H1 (cell line): ENCODE measurements around the gene ZFPL1. TPM values are rescaled to one million over a fixed set of nuclear protein-coding genes. Genes with fewer than 3 reads are reported as not detected.

ENCODE experiments used
- CTCF ChIA-PET: fragments of 300-600 bp; sonication (Branson Sonifier 250); formaldehyde crosslinking; loops from one replicate; lab custom pipeline; 2021; ENCODE audit not compliant: partially characterized antibody; lab: Charles Lee
- POLR2A ChIA-PET: fragments of 300-600 bp; sonication (Branson Sonifier 250); formaldehyde crosslinking; loops from one replicate; lab custom pipeline; 2021; ENCODE audit warnings: inconsistent platforms; ENCODE audit not compliant: partially characterized antibody; lab: Charles Lee
- DNase-seq, 2 experiments: peaks; one replicate each; pipeline versions ENCODE4 v3.0.0 to v3.0.0-alpha.2; 2010 to 2022; ENCODE audit warnings: low spot score in 2 of 2, low read depth in 1 of 2, mixed read lengths in 1 of 2
- FAIRE-seq: peaks from 2 replicates; lab custom pipeline; 2011; peaks lifted over from hg19 to GRCh38; lab: Jason Lieb, UNC
- H2AFZ ChIP-seq: 2 replicates; pipeline ENCODE4 v1.8.1; 2012; ENCODE audit warnings: low read length, inconsistent platforms
- H2AK5ac ChIP-seq: 2 replicates; pipeline ENCODE4 v1.6.1; 2013; ENCODE audit warnings: low read depth, low read length
- H2BK120ac ChIP-seq: replicated peaks from 2 replicates; pipeline ENCODE3; 2013; ENCODE audit warnings: low read depth, low read length, inconsistent platforms
- H2BK12ac ChIP-seq: 2 replicates; pipeline ENCODE4 v1.6.1; 2013; ENCODE audit warnings: low read depth, low read length
- H2BK15ac ChIP-seq: 2 replicates; pipeline ENCODE4 v1.6.1; 2013; ENCODE audit warnings: low read length
- H2BK20ac ChIP-seq: 2 replicates; pipeline ENCODE4 v1.6.1; 2013; ENCODE audit warnings: low read length
- H2BK5ac ChIP-seq: 2 replicates; pipeline ENCODE4 v1.6.1; 2013; ENCODE audit warnings: low read depth, low read length
- H3K14ac ChIP-seq: 2 replicates; pipeline ENCODE4 v1.6.1; 2013; ENCODE audit warnings: inconsistent platforms; ENCODE audit not compliant: insufficient read length
- H3K18ac ChIP-seq: 2 replicates; pipeline ENCODE4 v1.6.1; 2013; ENCODE audit warnings: low read length; ENCODE audit errors: extremely low read depth
- H3K23ac ChIP-seq: 2 replicates; pipeline ENCODE4 v1.6.1; 2013; ENCODE audit warnings: inconsistent platforms; ENCODE audit not compliant: insufficient read length
- H3K23me2 ChIP-seq: 2 replicates; pipeline ENCODE4 v1.6.1; 2013; ENCODE audit warnings: low read depth, low read length
- H3K27ac ChIP-seq: 2 replicates; pipeline ENCODE4 v1.6.1; 2011; ENCODE audit warnings: low read depth, low read length, inconsistent platforms
- H3K27me3 ChIP-seq, 4 experiments: replicated peaks in 1 of 4; 1 replicate in 1 of 4; 2 replicates in 3 of 4; pipeline versions ENCODE4 v1.6.1 to v1.8.1; 2011 to 2013; ENCODE audit warnings: low read length in 3 of 4, mild to moderate bottlenecking in 3 of 4, inconsistent platforms in 2 of 4, mixed read lengths in 2 of 4, moderate library complexity in 1 of 4; ENCODE audit not compliant: control insufficient read depth in 3 of 4, insufficient read depth in 3 of 4; ENCODE audit errors: extremely low read depth in 1 of 4
- H3K36me3 ChIP-seq, 4 experiments: 2 replicates each; pipeline versions ENCODE4 v1.6.1 to v1.8.1; 2011 to 2013; ENCODE audit warnings: mild to moderate bottlenecking in 4 of 4, low read length in 3 of 4, moderate library complexity in 2 of 4, control low read depth in 1 of 4, inconsistent platforms in 1 of 4; ENCODE audit not compliant: insufficient read depth in 4 of 4, control insufficient read depth in 2 of 4
- H3K4ac ChIP-seq: replicated peaks from 2 replicates; pipeline ENCODE3; 2013; ENCODE audit warnings: low read length, low read depth, mixed read lengths, inconsistent platforms; ENCODE audit not compliant: insufficient read length
- H3K4me1 ChIP-seq, 4 experiments: replicated peaks in 1 of 4; 1 replicate in 1 of 4; 2 replicates in 3 of 4; pipeline versions ENCODE4 v1.6.1 to v1.8.1; 2011 to 2013; ENCODE audit warnings: low read length in 3 of 4, inconsistent platforms in 2 of 4, mixed read lengths in 1 of 4; ENCODE audit not compliant: insufficient read depth in 4 of 4, control insufficient read depth in 3 of 4
- H3K4me2 ChIP-seq, 2 experiments: 2 replicates each; pipeline versions ENCODE4 v1.6.1 to v1.8.1; 2011 to 2013; ENCODE audit warnings: low read depth in 2 of 2, low read length in 2 of 2, control low read depth in 1 of 2, inconsistent platforms in 1 of 2, mild to moderate bottlenecking in 1 of 2; ENCODE audit not compliant: insufficient read depth in 1 of 2
- H3K4me3 ChIP-seq, 4 experiments: fragments of 200-600, 300-600 bp in 1 of 4; sonication (generic), shearing (Covaris generic), sonication (Bioruptor Twin) in 1 of 4; 2 replicates each; pipeline versions ENCODE4 v1.5.1 to v1.8.1; 2011 to 2016; ENCODE audit warnings: low read length in 4 of 4, low read depth in 3 of 4, control low read depth in 2 of 4, inconsistent platforms in 2 of 4, mild to moderate bottlenecking in 2 of 4, mixed read lengths in 1 of 4, moderate library complexity in 1 of 4; ENCODE audit not compliant: insufficient read depth in 2 of 4; ENCODE audit errors: extremely low read depth in 1 of 4
- H3K56ac ChIP-seq: replicated peaks from 2 replicates; pipeline ENCODE3; 2013; ENCODE audit warnings: low read depth, mild to moderate bottlenecking, mixed read lengths, low read length, inconsistent platforms; ENCODE audit not compliant: insufficient read length
- H3K79me1 ChIP-seq: 2 replicates; pipeline ENCODE4 v1.6.1; 2013; ENCODE audit warnings: low read depth, low read length, control low read depth
- H3K79me2 ChIP-seq, 2 experiments: 2 replicates each; pipeline versions ENCODE4 v1.6.1 to v1.8.1; 2012 to 2013; ENCODE audit warnings: low read length in 2 of 2, mild to moderate bottlenecking in 2 of 2, inconsistent platforms in 1 of 2; ENCODE audit not compliant: insufficient read depth in 2 of 2, control insufficient read depth in 1 of 2
- H3K9ac ChIP-seq, 4 experiments: replicated peaks in 1 of 4; 1 replicate in 1 of 4; 2 replicates in 3 of 4; pipeline versions ENCODE4 v1.6.1 to v1.8.1; 2011 to 2013; ENCODE audit warnings: low read depth in 3 of 4, low read length in 3 of 4, control low read depth in 2 of 4, mild to moderate bottlenecking in 2 of 4, moderate library complexity in 2 of 4, inconsistent platforms in 1 of 4; ENCODE audit errors: extremely low read depth in 1 of 4
- H3K9me3 ChIP-seq, 2 experiments: 2 replicates each; pipeline versions ENCODE4 v1.6.1 to v1.8.1; 2012 to 2013; ENCODE audit warnings: mild to moderate bottlenecking in 2 of 2, moderate library complexity in 2 of 2, control low read depth in 1 of 2, inconsistent platforms in 1 of 2, low read depth in 1 of 2, low read length in 1 of 2, mixed read lengths in 1 of 2; ENCODE audit not compliant: insufficient read depth in 2 of 2
- H4K20me1 ChIP-seq, 2 experiments: replicated peaks in 1 of 2; 2 replicates each; pipeline versions ENCODE3 to v1.8.1; 2011 to 2013; ENCODE audit warnings: inconsistent platforms in 2 of 2, low read length in 2 of 2, mild to moderate bottlenecking in 1 of 2; ENCODE audit not compliant: insufficient read depth in 2 of 2, control insufficient read depth in 1 of 2
- H4K5ac ChIP-seq: 2 replicates; pipeline ENCODE4 v1.6.1; 2013; ENCODE audit warnings: low read length, low read depth, mixed read lengths, inconsistent platforms; ENCODE audit not compliant: insufficient read length
- H4K8ac ChIP-seq: 2 replicates; pipeline ENCODE4 v1.8.0; 2013; ENCODE audit warnings: mild to moderate bottlenecking, moderate library complexity, low read length, inconsistent platforms; ENCODE audit not compliant: insufficient read depth; ENCODE audit errors: extremely low read depth
- H4K91ac ChIP-seq: replicated peaks from 2 replicates; pipeline ENCODE3; 2013; ENCODE audit warnings: low read length, mixed read lengths, inconsistent platforms; ENCODE audit not compliant: insufficient read length
- ASH2L ChIP-seq: fragments of 200-600, 300-600 bp; sonication (generic); IDR thresholded peaks from one replicate; pipeline ENCODE4 v1.7.1; 2017; ENCODE audit warnings: low read length
- BACH1 ChIP-seq: IDR thresholded peaks from 2 replicates; pipeline ENCODE4 v1.6.1; 2012; ENCODE audit warnings: low read length, improper control_type of control experiment
- CBX5 ChIP-seq: fragments of 300-800, 300-1000 bp; sonication (generic); IDR thresholded peaks from 2 replicates; pipeline ENCODE4 v1.7.1; 2016; ENCODE audit warnings: antibody characterized with exemption, low read length, low read depth
- CBX8 ChIP-seq: fragments of 300-800, 300-1000 bp; sonication (generic); IDR thresholded peaks from 2 replicates; pipeline ENCODE4 v1.7.1; 2016; ENCODE audit warnings: low read depth, low read length, borderline replicate concordance
- CREB1 ChIP-seq: IDR thresholded peaks from 2 replicates; pipeline ENCODE4 v1.6.1; 2012; ENCODE audit warnings: inconsistent platforms
- CTBP2 ChIP-seq: IDR thresholded peaks from 2 replicates; pipeline ENCODE4 v1.7.0; 2011; ENCODE audit warnings: borderline replicate concordance, mild to moderate bottlenecking, moderate library complexity, mixed read lengths, low read length; ENCODE audit not compliant: insufficient read depth, insufficient read length
- JUND ChIP-seq: IDR thresholded peaks from 2 replicates; pipeline ENCODE4 v1.6.1; 2011; ENCODE audit warnings: mild to moderate bottlenecking, improper control_type of control experiment, low read length
- POLR2AphosphoS5 ChIP-seq: IDR thresholded peaks from 2 replicates; pipeline ENCODE4 v1.6.1; 2011; ENCODE audit warnings: low read depth, low read length
- SAP30 ChIP-seq: fragments of 300-600 bp; sonication (generic); IDR thresholded peaks from 2 replicates; pipeline ENCODE4 v1.7.1; 2012; ENCODE audit warnings: low read length, moderate library complexity, mild to moderate bottlenecking, inconsistent platforms; ENCODE audit not compliant: insufficient read depth, insufficient replicate concordance
- TAF1 ChIP-seq: IDR thresholded peaks from 2 replicates; pipeline ENCODE4 v1.6.1; 2011; ENCODE audit warnings: mild to moderate bottlenecking, low read depth, low read length
- WGBS, 2 experiments: shearing (Covaris generic) in 1 of 2; methylation state at CpG; one replicate each; pipeline versions ENCODE4 v1.1.6 to v1.1.7; 2013 to 2015; ENCODE audit warnings: low lambda C conversion rate in 2 of 2, mixed read lengths in 2 of 2, inconsistent platforms in 1 of 2, low coverage in 1 of 2, missing lambda C conversion rate in 1 of 2; ENCODE audit not compliant: insufficient replicate concordance in 2 of 2, insufficient coverage in 1 of 2, insufficient read length in 1 of 2; ENCODE audit errors: extremely low coverage in 1 of 2, missing lambda C conversion rate in 1 of 2; 5-methylcytosine and 5-hydroxymethylcytosine counted together
- polyA plus RNA-seq, 7 experiments: library from polyadenylated mRNA; depleted of rRNA in 3 of 7; stranded (reverse) in 5 of 7; unstranded in 2 of 7; fragments of >200 nt in 5 of 7; fragments of 200-250 nt in 2 of 7; gene quantifications; 1 replicate in 5 of 7; 2 replicates in 1 of 7; 4 replicates in 1 of 7; pipeline versions ENCODE4 v1.2.1 to v1.2.3, GENCODE V29; 2011 to 2013; ENCODE audit warnings: missing spikeins in 2 of 7, mixed read lengths in 2 of 7
- total RNA-seq: library from RNA; stranded (reverse); fragmentation: NEBNext Ultra II Directional; extraction: Animal tissue kit (Norgen Biotek cat#: 25700); gene quantifications from 2 replicates; pipeline ENCODE4 v1.2.1, GENCODE V29; 2021

ZFPL1 gene
- total and polyA plus RNA-seq, 2 of the 8 experiments (the other 6 are each of a cell fraction or from before 2014, with no cell fraction given): 21.5 to 76.8 TPM

DNA sequence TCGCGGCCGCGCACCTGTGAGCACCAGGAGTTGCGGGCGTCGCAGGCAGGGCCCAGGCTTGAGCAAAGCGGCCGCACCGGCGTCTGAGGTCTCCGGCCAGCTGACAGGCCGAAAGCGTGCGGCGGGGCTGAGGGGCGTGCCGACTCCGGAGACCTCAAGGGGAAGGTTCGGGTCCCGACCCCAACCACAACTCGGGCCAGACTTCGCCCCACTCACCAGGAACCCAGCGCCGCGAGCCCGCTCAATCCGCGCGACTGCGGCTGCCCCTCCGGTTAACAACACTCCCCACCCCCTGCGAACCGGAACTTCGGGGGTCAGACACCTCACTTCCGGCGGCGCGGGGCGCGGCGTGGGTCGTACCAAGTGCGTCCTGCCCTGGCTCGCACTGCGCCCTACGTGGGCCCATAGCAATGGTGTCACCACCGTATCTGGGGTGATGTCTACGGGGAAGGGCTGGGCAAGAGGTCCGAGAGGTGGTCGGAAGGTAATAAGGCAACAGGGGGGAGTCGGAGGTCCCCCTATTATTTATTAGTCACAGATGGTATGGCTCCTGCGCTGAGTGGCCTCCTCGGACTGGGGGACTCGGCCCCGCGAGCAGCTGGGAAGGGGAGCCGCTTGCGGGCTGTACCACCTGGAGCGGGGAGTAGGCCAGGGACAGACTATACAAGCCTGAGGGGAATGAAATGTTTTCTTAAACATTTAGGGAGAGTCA lies 50.4 kb downstream of the ZFPL1 start, which contains the start of gene SYVN1:
SYVN1 (minus strand) TSS at position 280 of the 712 bp plus-strand sequence. CDS start 918 bp downstream, outside the sequence.
- Histone ChIP-seq H3K79me1 (peaks cover 3% of the 10 kb centered on the region; the same call in 1 of the 2 replicates), H3K79me2 (peaks cover 0 to 15% of the 10 kb centered on the region in 2 experiments; a peak in 1 of 4 replicates), H3K4me3 (peak within 1 kb of the TSS; percentile 84 to 94 (median 88)), H2BK5ac (peak within 1 kb of the TSS; percentile 100), H3K9me3 (no peaks in the 10 kb centered on the region; a peak in 1 of 4 replicates), H2BK12ac (peak within 1 kb of the TSS; percentile 100), H3K4ac (peak within 1 kb of the TSS; percentile 97), H3K23ac (no peak within 1 kb of the TSS), H3K9ac (peak within 1 kb of the TSS; percentile 88 to 99 (median 98)), H3K56ac (peak within 1 kb of the TSS; percentile 85), H3K14ac (peak within 1 kb of the TSS; percentile 99), H2AFZ (peak within 1 kb of the TSS; percentile 82), H4K5ac (peak within 1 kb of the TSS; percentile 100), H2AK5ac (no peak within 1 kb of the TSS), H2BK15ac (peak within 1 kb of the TSS; percentile 100), H3K36me3 (peaks cover 11 to 24% (median 20%) of the 10 kb centered on the region in 4 experiments; a peak in 7 of 8 replicates), H3K23me2 (peaks cover 14% of the 10 kb centered on the region), H3K4me1 (peaks cover 0 to 13% (median 7%) of the 10 kb centered on the region in 4 experiments; a peak in 6 of 7 replicates), H4K91ac (peak within 1 kb of the TSS; percentile 100), H3K4me2 (peak within 1 kb of the TSS; percentile 77 to 91), H3K27ac (peak within 1 kb of the TSS; percentile 99), H3K27me3 (no peaks in the 10 kb centered on the region), H3K18ac (peak within 1 kb of the TSS; percentile 99), H4K20me1 (peaks cover 0 to 10% of the 10 kb centered on the region in 2 experiments), H2BK20ac (no peak within 1 kb of the TSS), H2BK120ac (no peak within 1 kb of the TSS), H4K8ac (peak within 1 kb of the TSS; percentile 98)
- DNase-seq: peak in 1 of 2 experiments; percentile 94
- ChIA-PET POLR2A (interaction anchor here (0.6 to 15.8 kb wide), 25 partner anchors 7 to 257 kb away, joined by 3 to 305 read pairs (median 4); partner anchors contain the start of genes CAPN1, FAU, GPHA2 and MRPL49), CTCF (interaction anchor here (0.6 to 3.0 kb wide), 11 partner anchors 11 to 1194 kb away, joined by 3 to 14 read pairs (median 4); partner anchors contain the start of genes CAPN1 and TM7SF2)
- 1% methylated on average over 53 of the region's 60 CpGs; no CpG with 5 or more reads in 1 of the 2 experiments for WGBS, 2 experiments
- no peak for FAIRE-seq
- no peak for TF ChIP-seq CBX5
- peak; percentile 93 for TF ChIP-seq JUND
- peak; percentile 66 for TF ChIP-seq TAF1
- TF ChIP-seq CTBP2: no peak
- no peak for TF ChIP-seq CBX8
- TF ChIP-seq ASH2L: no peak
- TF ChIP-seq POLR2AphosphoS5: peak; percentile 81
- peak; percentile 79; the same call in 1 of the 2 replicates for TF ChIP-seq CREB1
- TF ChIP-seq BACH1: no peak
- peak; percentile 18 for TF ChIP-seq SAP30
